Activated B cell treated with CpG ODN at 0.5 μM for 24 hours (primary cell): Measurements from ENCODE around the gene CNNM3. TPM values are rescaled to one million over a fixed set of nuclear protein-coding genes. Genes with fewer than 3 reads are reported as not detected.
"Not testable (repeated sequence)": the region's sequence is repeated elsewhere in the genome, so short reads cannot be mapped to it uniquely, and the experiment has no call there.

Experiments
- ATAC-seq: fragments of 200-7000 bp; cut with Tn5 transposase; one replicate; pipeline ENCODE4 v1.10.0; 2021; ENCODE audit warnings: low read depth, mild to moderate bottlenecking, moderate library complexity
- CTCF ChIA-PET: fragments of 350-600 bp; sonication (Branson Sonifier 250); formaldehyde crosslinking; loops from one replicate; lab custom pipeline; 2021; ENCODE audit warnings: antibody characterized with exemption; lab: Charles Lee
- POLR2A ChIA-PET: fragments of 350-600 bp; sonication (Branson Sonifier 250); formaldehyde crosslinking; loops from one replicate; lab custom pipeline; 2021; ENCODE audit warnings: antibody characterized with exemption; lab: Charles Lee
- DNase-seq: peaks from one replicate; pipeline ENCODE4 v3.0.0; 2022
- H3K27ac Mint-ChIP-seq: one replicate; pipeline ENCODE4 v1.8.0; 2020; ENCODE audit warnings: mixed read lengths
- H3K27me3 Mint-ChIP-seq: one replicate; pipeline ENCODE4 v1.8.0; 2021; ENCODE audit warnings: mixed read lengths
- H3K36me3 Mint-ChIP-seq: one replicate; pipeline ENCODE4 v1.8.0; 2021; ENCODE audit warnings: low read depth, mixed read lengths
- H3K4me1 Mint-ChIP-seq: one replicate; pipeline ENCODE4 v1.8.0; 2021; ENCODE audit warnings: mixed read lengths
- H3K4me3 Mint-ChIP-seq: one replicate; pipeline ENCODE4 v1.8.0; 2020; ENCODE audit warnings: mild to moderate bottlenecking, mixed read lengths
- H3K9me3 Mint-ChIP-seq: one replicate; pipeline ENCODE4 v1.8.0; 2020; ENCODE audit warnings: mixed read lengths
- intact Hi-C: fragments of 100-400 bp; cut with micrococcal nuclease; formaldehyde crosslinking; loops from one replicate; pipeline ENCODE4 v1.15.1; 2024
- total RNA-seq: library from RNA; stranded (reverse); gene quantifications from 2 replicates; pipeline ENCODE4 v1.2.3, GENCODE V29; 2022
- TF ChIP-seq, protein P1 (sequence below): fragments of 200-600 bp; IDR thresholded peaks from one replicate; pipeline ENCODE4 v1.8.0; 2022; ENCODE audit warnings: antibody characterized with exemption, mild to moderate bottlenecking

The CNNM3 gene
- total RNA-seq, 1 donor from 2014 or later: 20.3 TPM

- H3K36me3 Mint-ChIP-seq: no peaks in the 10 kb centered on the region
- TF ChIP-seq, protein P1, sequence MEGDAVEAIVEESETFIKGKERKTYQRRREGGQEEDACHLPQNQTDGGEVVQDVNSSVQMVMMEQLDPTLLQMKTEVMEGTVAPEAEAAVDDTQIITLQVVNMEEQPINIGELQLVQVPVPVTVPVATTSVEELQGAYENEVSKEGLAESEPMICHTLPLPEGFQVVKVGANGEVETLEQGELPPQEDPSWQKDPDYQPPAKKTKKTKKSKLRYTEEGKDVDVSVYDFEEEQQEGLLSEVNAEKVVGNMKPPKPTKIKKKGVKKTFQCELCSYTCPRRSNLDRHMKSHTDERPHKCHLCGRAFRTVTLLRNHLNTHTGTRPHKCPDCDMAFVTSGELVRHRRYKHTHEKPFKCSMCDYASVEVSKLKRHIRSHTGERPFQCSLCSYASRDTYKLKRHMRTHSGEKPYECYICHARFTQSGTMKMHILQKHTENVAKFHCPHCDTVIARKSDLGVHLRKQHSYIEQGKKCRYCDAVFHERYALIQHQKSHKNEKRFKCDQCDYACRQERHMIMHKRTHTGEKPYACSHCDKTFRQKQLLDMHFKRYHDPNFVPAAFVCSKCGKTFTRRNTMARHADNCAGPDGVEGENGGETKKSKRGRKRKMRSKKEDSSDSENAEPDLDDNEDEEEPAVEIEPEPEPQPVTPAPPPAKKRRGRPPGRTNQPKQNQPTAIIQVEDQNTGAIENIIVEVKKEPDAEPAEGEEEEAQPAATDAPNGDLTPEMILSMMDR: no peak
- no peak for ATAC-seq
- POLR2A ChIA-PET: no interaction called here
- peaks cover 2% of the 10 kb centered on the region for H3K4me1 Mint-ChIP-seq
- DNase-seq: no peak
- no peaks in the 10 kb centered on the region for H3K9me3 Mint-ChIP-seq
- CTCF ChIA-PET: no interaction called here
- intact Hi-C loops: no loop called here
- no peak overlapping the region for H3K27ac Mint-ChIP-seq
- H3K4me3 Mint-ChIP-seq: no peak overlapping the region
- H3K27me3 Mint-ChIP-seq: no peaks in the 10 kb centered on the region
Measured at GRCh38 chr2:96789245-96789617, 26.8 kb upstream of the CNNM3 start.

DNA sequence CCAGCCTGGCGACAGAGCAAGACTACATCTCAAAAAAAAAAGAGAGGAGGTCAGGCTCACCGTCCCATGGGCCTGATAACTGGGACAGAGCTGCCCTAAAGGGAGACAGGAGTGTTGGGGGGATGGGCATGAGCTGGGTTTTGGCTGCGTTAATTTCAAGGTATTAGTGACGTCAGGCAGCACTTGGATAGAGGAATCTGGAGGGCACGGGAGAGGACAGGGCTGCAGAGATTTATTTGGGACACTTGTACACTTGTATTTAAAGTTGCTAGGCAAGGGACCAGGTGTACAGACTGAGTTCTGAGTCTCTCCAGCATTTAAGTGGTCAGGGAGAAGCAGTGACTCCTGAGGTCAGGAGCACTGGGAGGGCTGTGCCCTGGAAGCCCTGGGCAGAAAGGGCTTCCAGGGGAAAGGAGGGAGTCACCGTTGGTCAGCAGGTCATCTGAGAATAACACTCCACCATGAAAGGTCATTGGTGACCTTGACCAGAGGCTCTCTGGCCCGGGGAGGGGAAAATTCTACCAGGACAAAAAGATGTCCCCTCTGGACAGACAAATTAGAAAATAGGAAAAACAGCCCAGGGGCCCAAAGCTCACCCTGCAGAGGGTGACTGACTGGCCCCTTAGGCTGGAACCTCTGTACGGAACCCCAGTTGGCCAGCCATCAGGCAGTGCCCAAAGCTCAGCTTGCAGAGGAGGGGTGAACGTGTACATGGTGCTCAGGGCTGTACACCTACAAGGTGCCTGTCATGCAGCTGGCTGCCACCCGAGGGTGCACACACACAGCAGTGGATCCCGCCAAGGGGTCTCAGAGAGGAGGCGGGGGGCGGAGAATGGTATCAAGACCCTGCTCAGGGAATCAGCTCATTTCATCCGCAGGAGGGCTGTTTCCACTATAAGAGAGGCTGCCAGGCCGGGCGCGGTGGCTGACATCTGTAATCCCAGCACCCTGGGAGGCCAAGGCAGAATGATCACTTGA is 23.0 kb upstream of the CNNM3 start:
- DNase-seq: no peak
- ATAC-seq: no peak
- ChIA-PET POLR2A (interaction anchor here (0.5 to 0.6 kb wide), 2 partner anchors 61 to 65 kb away, joined by 3 to 8 read pairs; no protein-coding TSS in a partner anchor), CTCF (interaction anchor here (1.3 kb wide), 1 partner anchor 30 kb away, joined by 3 read pairs; no protein-coding TSS in a partner anchor)
- intact Hi-C loops: no loop called here
- TF ChIP-seq, protein P1: no peak
- H3K4me1 Mint-ChIP-seq: peaks cover 2% of the 10 kb centered on the region
- no peak overlapping the region for H3K27ac Mint-ChIP-seq
- H3K27me3 Mint-ChIP-seq: no peaks in the 10 kb centered on the region
- no peak overlapping the region for H3K4me3 Mint-ChIP-seq
- peaks cover 16% of the 10 kb centered on the region for H3K36me3 Mint-ChIP-seq
- no peaks in the 10 kb centered on the region for H3K9me3 Mint-ChIP-seq

GRCh38 chr2:96795076-96795475 is 21.0 kb upstream of the CNNM3 start:
- ChIA-PET POLR2A (no interaction called here), CTCF (no interaction called here)
- no peak for DNase-seq
- no peak overlapping the region for H3K27ac Mint-ChIP-seq
- peaks cover 35% of the 10 kb centered on the region for H3K36me3 Mint-ChIP-seq
- TF ChIP-seq, protein P1: no peak
- ATAC-seq: no peak
- H3K4me1 Mint-ChIP-seq: no peaks in the 10 kb centered on the region
- H3K9me3 Mint-ChIP-seq: no peaks in the 10 kb centered on the region
- intact Hi-C loops: no loop called here
- H3K4me3 Mint-ChIP-seq: no peak overlapping the region
- no peaks in the 10 kb centered on the region for H3K27me3 Mint-ChIP-seq

DNA sequence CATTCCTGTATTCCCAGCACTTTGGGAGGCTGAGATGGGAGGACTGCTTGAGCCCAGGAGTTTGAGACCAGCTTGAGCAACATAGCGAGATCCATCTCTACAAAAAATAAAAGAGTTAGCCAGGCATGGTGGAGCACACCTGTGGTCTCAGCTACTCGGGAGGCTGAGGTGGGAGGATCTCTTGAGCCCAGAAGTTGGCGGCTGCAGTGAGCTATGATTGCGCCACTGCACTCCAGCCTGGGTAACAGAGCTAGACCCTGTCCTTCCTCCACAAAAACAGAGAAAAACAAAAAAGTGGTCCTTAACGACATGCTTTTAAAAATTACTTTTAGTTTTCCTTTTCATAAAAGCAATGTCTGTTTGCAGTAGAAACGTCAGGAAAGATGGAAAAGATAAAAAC is 19.6 kb upstream of the CNNM3 start:
- H3K27ac Mint-ChIP-seq, CTCF ChIA-PET, H3K4me1 Mint-ChIP-seq, ATAC-seq, H3K27me3 Mint-ChIP-seq, POLR2A ChIA-PET, H3K4me3 Mint-ChIP-seq, intact Hi-C loops, H3K9me3 Mint-ChIP-seq, DNase-seq: not testable (repeated sequence)
- peaks cover 35% of the 10 kb centered on the region for H3K36me3 Mint-ChIP-seq

GRCh38 chr2:96797066-96797625 is 18.9 kb upstream of the CNNM3 start:
- CTCF ChIA-PET: interaction anchor here (1.1 to 1.5 kb wide), 3 partner anchors 19 to 170 kb away, joined by 3 to 5 read pairs (median 3); partner anchors contain the start of gene CNNM3

More at GRCh38 chr2:96797066-96797625, 18.9 kb upstream of the CNNM3 start:
- ATAC-seq (no peak), DNase-seq (no peak)
- TF ChIP-seq, protein P1: no peak
- H3K4me1 Mint-ChIP-seq: no peaks in the 10 kb centered on the region
- H3K36me3 Mint-ChIP-seq: peaks cover 35% of the 10 kb centered on the region
- H3K9me3 Mint-ChIP-seq: no peaks in the 10 kb centered on the region
- H3K4me3 Mint-ChIP-seq: no peak overlapping the region
- intact Hi-C loops: no loop called here
- POLR2A ChIA-PET: interaction anchor here (0.9 kb wide), 1 partner anchor 1768 kb away, joined by 3 read pairs; no protein-coding TSS in a partner anchor
- H3K27ac Mint-ChIP-seq: no peak overlapping the region
- no peaks in the 10 kb centered on the region for H3K27me3 Mint-ChIP-seq
